Measurements from ENCODE around the gene TRPM3.

Gene TRPM3

GRCh38 chr9:70881333-70881732 is 240.1 kb downstream of the TRPM3 start:
- DNase-seq: no peak

DNA sequence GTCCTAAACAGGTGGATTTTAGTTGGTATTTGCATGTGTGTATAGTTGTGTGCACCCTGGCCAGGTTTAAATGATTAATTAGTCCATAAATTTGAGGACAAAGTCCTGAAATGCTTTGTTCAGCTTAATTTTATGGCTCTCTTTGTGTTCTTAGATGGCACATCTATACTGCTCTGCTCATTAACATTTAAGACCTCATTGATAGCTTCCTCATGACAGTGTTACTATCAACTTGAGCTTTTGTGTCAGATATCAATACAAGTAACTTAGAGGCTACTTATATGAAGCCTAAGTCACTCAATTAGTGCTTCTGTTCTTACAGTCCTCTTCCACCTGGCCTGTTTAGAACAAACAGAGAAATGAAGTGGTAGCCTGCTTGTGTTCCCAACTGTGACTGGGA is 240.9 kb downstream of the TRPM3 start:
- DNase-seq: no peak

GRCh38 chr9:70878576-70878975 is 242.8 kb downstream of the TRPM3 start:
- no peak for DNase-seq

GRCh38 chr9:70874451-70874850 is 247.0 kb downstream of the TRPM3 start:
- no peak for DNase-seq

- DNase-seq: peak in 1 of 2 donors; percentile 54
Observed at GRCh38 chr9:70873506-70873905, 247.9 kb downstream of the TRPM3 start.

GRCh38 chr9:70868661-70869652 is 252.5 kb downstream of the TRPM3 start:
- no peak for DNase-seq

DNA sequence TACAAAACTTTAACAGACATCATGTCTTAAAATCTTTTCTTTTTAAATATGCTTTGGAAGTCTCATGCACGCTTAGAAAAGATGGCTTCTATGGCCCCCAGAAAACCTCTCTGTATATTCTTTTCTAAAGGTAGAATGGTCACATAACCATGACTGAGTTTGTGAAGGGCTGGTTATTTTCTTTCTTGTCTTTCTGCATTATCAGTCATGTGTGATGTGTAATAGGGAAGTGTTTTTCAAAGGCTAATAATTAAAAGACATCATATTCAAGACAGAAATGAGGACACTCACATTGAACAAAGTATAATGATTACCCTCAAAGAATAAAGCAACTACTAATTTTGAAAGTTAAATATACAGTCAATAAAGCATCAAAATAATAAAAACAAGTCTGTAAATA is 253.4 kb downstream of the TRPM3 start:
- no peak for DNase-seq

DNA sequence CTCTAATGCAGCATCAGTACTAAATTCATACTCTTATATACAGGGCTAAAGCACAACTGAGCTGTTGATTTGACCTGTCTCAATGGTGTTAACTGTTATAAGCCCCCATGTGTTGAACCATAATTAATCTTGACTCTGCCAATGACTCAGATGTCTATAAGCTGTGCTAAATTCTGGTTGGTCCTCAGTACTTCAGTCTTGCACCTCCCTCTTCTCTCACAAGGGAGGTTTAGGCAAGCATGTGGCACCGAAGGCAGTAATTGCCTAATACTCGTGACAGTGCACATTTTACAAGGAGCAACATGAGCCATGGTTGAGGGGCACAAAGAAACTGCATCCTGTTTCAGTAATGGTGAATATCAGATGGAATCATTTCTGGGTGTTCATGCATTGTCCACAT is 255.9 kb downstream of the TRPM3 start:
- DNase-seq: peak in 1 of 2 donors; percentile 28

GRCh38 chr9:70861797-70862196 is 259.6 kb downstream of the TRPM3 start:
- peak in 1 of 2 donors; percentile 32 for DNase-seq

GRCh38 chr9:70861376-70861775 is 260.0 kb downstream of the TRPM3 start:
- peak in 1 of 2 donors; percentile 59 for DNase-seq

DNA sequence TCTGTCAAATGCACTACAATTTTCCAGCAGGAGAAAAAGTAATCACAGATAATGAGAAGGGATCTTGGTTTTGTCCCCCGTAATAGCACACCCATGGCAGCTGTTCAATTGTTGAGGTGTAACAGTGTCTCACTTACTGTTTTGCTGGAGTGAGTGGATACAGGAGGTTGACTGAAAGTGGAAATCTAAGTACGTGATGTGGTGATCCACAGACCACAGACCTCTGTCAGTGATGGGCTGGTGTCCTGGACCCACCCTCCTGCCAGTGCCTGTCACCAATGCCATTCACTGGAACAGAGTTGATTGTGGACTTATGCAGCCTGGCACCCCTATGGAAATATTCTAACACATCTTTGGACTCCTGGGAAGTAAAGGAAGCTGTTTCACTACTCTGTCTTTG is 261.7 kb downstream of the TRPM3 start:
- no peak for DNase-seq

DNA sequence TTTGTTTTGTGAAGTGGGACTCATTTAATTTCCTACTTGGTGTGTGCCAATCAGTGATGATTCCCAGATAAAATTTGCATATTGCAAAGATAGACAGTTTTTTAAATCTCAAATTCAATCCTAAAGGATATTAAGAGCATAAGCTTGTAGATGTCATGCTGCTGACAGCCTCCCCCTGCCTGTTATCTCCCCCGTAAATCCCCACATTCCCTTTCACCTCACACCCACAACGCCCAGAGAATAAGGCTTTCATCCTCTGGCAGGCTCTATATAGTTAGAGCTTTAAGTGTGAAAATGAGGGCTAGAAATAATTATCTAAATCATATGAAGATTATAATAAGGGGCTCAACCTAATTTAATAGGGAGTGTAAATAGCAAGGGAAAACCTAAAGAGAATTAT is 265.0 kb downstream of the TRPM3 start:
- no peak for DNase-seq

DNA sequence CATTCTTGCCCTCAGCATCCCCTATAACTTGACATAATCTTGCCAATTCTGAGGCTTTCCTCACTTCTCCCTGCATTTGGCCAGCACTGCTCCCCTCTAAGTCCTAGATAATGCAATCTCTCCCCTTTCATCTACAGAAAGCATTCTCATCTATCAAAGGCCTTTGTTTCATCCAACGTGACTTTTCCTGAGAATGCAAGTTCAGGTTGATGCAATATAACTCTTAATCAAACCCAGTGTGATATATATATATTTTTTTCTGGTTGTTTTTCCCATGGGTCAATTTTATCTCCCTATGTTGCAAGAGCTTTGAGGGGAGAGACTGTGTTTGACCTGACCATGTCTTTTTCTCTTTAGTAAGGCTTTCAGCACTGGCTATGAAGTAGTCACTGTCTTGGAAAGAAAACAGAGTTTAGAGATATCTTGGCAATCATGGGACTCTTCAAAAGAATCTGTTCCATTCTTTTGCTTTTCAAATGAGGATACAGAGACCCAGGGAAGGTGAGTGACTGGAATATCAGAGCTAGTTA is 268.6 kb downstream of the TRPM3 start:
- no peak for DNase-seq

GRCh38 chr9:70840266-70840665 is 281.2 kb downstream of the TRPM3 start:
- no peak for DNase-seq

DNA sequence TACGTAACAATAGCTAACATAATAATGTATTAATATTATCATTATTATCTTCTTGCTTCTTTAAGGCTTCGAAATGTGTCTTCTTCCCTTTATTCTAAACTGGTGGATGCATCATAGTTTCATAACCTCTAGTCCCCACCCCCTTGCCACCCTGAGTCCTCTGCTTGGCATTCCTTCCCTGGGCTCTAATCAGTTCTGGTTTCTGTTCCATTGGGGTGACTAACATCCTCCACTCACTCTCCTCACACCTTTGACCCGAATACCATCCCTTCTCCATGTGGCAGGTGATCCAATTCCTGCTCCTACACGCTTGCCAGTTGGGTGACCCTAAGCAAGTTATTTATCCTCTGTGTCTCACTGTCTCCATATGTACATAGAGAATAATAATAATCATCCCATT is 286.1 kb downstream of the TRPM3 start:
- DNase-seq: no peak

DNA sequence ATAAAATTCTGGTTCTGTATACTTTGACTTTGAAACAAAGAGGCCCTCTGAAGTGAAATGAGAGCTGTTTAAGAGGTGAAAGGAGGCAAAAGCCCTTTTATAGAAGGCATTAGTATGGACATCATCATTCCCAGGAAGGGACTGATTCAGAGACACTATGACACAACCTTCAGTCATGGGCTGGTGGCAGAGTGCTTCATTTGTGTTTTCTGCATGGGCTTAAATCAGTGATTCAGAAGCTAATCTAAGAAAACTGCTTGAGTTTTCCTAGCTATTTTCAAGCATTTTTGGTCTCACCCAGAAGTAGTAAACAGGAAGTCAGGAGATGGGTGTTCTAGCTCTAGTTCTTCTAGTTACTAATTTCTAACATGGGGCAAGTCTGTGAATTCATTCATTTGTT is 288.9 kb downstream of the TRPM3 start:
- DNase-seq: no peak

- DNase-seq: no peak
Observed at GRCh38 chr9:70830618-70831017, 290.8 kb downstream of the TRPM3 start.

GRCh38 chr9:70829591-70830265 is 291.7 kb downstream of the TRPM3 start:
- no peak for DNase-seq

DNA sequence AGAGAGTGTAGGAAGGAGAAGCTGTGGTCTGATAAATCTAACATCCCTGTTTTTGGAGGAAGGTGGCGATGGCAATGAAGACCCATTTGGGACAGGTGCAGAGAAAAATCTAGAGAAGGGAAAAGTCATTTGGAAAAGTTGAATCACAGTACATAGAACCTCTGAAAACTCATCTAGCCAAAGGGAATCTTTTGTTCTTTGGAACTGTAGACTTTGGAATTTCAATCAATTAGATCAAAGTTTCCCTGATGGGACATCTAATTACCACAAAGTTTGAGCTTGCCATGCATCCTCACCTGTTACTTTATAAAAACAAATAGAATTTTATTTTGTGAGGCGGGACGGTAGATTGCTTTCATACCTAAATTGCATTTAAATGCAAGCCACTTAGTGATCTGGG is 294.9 kb downstream of the TRPM3 start:
- no peak for DNase-seq

GRCh38 chr9:70823284-70823683 is 298.1 kb downstream of the TRPM3 start:
- DNase-seq: no peak

DNA sequence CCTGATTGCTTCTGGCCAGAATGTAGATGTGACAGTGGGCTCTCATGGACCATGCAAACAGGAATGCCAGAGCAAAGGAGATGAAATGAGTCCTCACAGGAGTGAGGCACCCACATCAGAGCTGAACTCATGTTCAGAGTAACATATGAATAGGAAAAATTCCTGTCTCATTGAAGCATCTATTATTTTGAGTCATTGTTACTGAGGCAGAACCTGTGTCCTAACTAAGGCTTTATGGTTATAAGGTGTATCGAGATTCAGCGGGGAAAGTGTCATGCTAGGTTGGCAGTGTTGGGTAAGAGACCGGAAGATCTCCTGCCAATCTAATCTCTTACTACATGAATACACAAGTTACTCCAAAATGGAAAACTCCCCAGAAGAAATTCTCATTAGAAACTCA is 304.1 kb downstream of the TRPM3 start:
- no peak for DNase-seq

- no peak for DNase-seq
Observed at GRCh38 chr9:70816891-70817290, 304.5 kb downstream of the TRPM3 start.

- DNase-seq: no peak
Observed at GRCh38 chr9:70816316-70816715, 305.1 kb downstream of the TRPM3 start.

DNA sequence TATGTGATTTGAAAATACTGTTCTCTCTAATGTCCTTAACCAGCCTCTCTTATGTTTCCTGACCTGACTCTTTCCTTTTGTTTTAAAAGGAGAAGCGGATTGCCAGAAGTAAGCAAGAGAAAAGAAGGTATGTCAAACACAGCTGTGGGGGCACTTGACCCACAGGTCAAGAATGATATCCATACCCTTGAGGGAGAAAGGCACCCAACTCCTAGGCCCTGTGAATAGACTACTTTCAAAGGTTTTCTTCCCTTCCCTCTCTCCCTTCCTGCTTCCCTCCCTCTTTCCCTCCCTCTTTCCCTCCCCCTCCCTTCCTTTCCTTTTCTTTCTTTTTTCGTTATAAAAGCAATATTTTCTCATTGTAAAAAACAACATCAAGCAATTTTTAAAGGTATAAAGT is 306.8 kb downstream of the TRPM3 start:
- no peak for DNase-seq

Measured in inflammatory macrophage (primary cell).